Common myeloid progenitor, CD34-positive (primary cell): ENCODE measurements around the gene CLECL1.
"Not testable (repeated sequence)": the region's sequence is repeated elsewhere in the genome, so short reads cannot be mapped to it uniquely, and the experiment has no call there.

Source experiments
- CTCF ChIA-PET: fragments of 350-600 bp; sonication (Branson Sonifier 250); formaldehyde crosslinking; loops from one replicate; lab custom pipeline; 2021; ENCODE audit warnings: antibody characterized with exemption; lab: Charles Lee
- POLR2A ChIA-PET: fragments of 350-600 bp; sonication (Branson Sonifier 250); formaldehyde crosslinking; loops from one replicate; lab custom pipeline; 2021; ENCODE audit warnings: antibody characterized with exemption; lab: Charles Lee
- DNase-seq, 3 donors: peaks; one replicate each; pipeline versions ENCODE4 v3.0.0 to v3.0.0-alpha.2; 2013
- H3K27ac ChIP-seq, 2 experiments: 1 replicate in 1 of 2; 2 replicates in 1 of 2; pipeline ENCODE4 v1.7.0; 2013; ENCODE audit warnings: inconsistent platforms in 2 of 2, low read length in 2 of 2, mild to moderate bottlenecking in 2 of 2, low read depth in 1 of 2, moderate library complexity in 1 of 2; ENCODE audit not compliant: severe bottlenecking in 2 of 2, insufficient read depth in 1 of 2, poor library complexity in 1 of 2
- H3K27me3 ChIP-seq, 5 experiments: replicated peaks in 2 of 5; 1 replicate in 3 of 5; 2 replicates in 2 of 5; pipeline versions ENCODE4 v1.6.1 to v1.7.0; 2013; ENCODE audit warnings: low read length in 4 of 5, mild to moderate bottlenecking in 2 of 5, moderate library complexity in 2 of 5, inconsistent platforms in 1 of 5; ENCODE audit not compliant: insufficient read depth in 5 of 5, control insufficient read depth in 4 of 5
- H3K36me3 ChIP-seq, 4 experiments: 1 replicate in 2 of 4; 2 replicates in 2 of 4; pipeline versions ENCODE4 v1.6.1 to v1.7.0; 2013; ENCODE audit warnings: low read length in 3 of 4, control low read depth in 1 of 4, mild to moderate bottlenecking in 1 of 4; ENCODE audit not compliant: control insufficient read depth in 4 of 4, insufficient read depth in 4 of 4
- H3K4me1 ChIP-seq, 4 experiments: 1 replicate in 3 of 4; 2 replicates in 1 of 4; pipeline versions ENCODE4 v1.6.1 to v1.7.1; 2013; ENCODE audit warnings: low read length in 3 of 4, mild to moderate bottlenecking in 3 of 4, control low read depth in 1 of 4, inconsistent platforms in 1 of 4, moderate library complexity in 1 of 4; ENCODE audit not compliant: control insufficient read depth in 4 of 4, insufficient read depth in 4 of 4; ENCODE audit errors: control extremely low read depth in 1 of 4
- H3K4me3 ChIP-seq, 7 experiments: 1 replicate in 4 of 7; 2 replicates in 3 of 7; pipeline versions ENCODE4 v1.5.1 to v1.7.0; 2013; ENCODE audit warnings: mild to moderate bottlenecking in 7 of 7, low read length in 6 of 7, moderate library complexity in 6 of 7, inconsistent platforms in 2 of 7, low read depth in 2 of 7, control low read depth in 1 of 7; ENCODE audit not compliant: insufficient read depth in 4 of 7, control insufficient read depth in 1 of 7; ENCODE audit errors: extremely low read depth in 1 of 7
- H3K9me3 ChIP-seq, 5 experiments: 1 replicate in 4 of 5; 2 replicates in 1 of 5; pipeline versions ENCODE4 v1.6.1 to v1.7.1; 2013; ENCODE audit warnings: low read length in 4 of 5, mild to moderate bottlenecking in 2 of 5, inconsistent platforms in 1 of 5, low read depth in 1 of 5, moderate library complexity in 1 of 5; ENCODE audit not compliant: control insufficient read depth in 4 of 5, insufficient read depth in 2 of 5; ENCODE audit errors: control extremely low read depth in 1 of 5
- WGBS: methylation state at CpG from one replicate; pipeline ENCODE4 v1.1.5; 2013; ENCODE audit not compliant: insufficient coverage; 5-methylcytosine and 5-hydroxymethylcytosine counted together

CLECL1 gene

DNA sequence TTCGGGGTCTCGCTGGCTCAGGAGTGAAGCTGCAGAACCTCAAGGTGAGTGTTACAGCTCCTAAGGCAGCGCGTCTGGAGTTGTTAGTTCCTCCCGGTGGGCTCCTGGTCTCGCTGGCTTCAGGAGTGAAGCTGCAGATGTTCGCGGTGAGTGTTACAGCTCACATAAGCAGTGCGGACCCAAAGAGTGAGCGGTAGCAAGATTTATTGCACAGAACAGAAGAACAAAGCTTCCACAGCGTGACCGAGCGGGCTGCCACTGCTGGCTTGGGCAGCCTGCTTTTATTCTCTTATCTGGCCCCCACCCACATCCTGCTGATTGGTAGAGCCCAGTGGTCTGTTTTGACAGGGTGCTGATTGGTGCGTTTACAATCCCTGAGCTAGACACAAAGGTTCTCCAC is 6.0 kb upstream of the CLECL1 start:
- POLR2A ChIA-PET, H3K4me3 ChIP-seq, H3K9me3 ChIP-seq, H3K27me3 ChIP-seq, H3K27ac ChIP-seq, H3K36me3 ChIP-seq: not testable (repeated sequence)
- peak in 1 of 3 donors; percentile 61 for DNase-seq
- WGBS: 50% methylated on average over 10 of the region's 14 CpGs
- CTCF ChIA-PET: interaction anchor here (2.3 kb wide), 1 partner anchor 11 kb away, joined by 8 read pairs; no protein-coding TSS in a partner anchor
- peaks cover 25 to 71% (median 50%) of the 10 kb centered on the region in 4 experiments for H3K4me1 ChIP-seq

DNA sequence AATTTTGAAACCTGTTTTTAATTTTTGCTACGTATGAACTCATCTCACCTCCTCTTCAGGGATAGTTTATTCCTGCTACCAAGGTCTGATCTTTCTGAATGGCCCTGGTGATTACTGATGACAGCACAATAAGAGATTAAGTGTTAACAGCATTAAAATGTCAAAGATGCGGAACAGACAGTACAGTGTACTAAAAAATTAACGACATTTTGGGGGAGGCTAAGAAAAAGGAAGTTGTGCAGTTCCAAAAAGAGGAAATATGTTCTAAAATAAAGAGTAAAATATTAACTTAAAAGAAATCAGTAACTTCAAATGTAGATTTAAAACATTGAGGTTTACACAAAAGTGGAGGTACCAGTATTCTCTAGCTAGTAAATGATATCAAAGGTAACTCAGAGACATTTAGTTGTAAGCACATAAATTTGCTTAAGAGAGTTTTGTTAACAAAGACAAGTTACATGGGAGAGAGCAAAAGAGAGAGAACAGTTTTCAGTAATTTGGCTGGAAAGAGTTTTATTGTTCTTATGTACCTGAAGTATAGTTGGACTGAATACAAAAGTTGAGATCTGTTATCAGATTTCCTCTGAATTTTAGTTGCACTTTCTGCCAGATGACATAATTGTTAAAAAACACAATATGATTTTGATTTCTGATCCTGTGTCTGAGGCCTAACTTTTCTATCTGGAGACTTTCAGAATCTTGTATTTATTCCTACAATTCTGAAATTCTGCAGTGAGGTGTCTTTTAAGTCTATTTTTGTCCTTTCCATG is 4.2 kb upstream of the CLECL1 start:
- H3K4me3 ChIP-seq: peak overlapping the region in 3 of 7 experiments; percentile 20 to 45 (median 32)
- POLR2A ChIA-PET: no interaction called here
- peak overlapping the region; percentile 77 to 87 for H3K27ac ChIP-seq
- DNase-seq: peak; percentile 59 to 90 (median 85)
- CTCF ChIA-PET: interaction anchor here (2.3 kb wide), 1 partner anchor 13 kb away, joined by 8 read pairs; no protein-coding TSS in a partner anchor
- no peaks in the 10 kb centered on the region for H3K36me3 ChIP-seq
- no peaks in the 10 kb centered on the region for H3K9me3 ChIP-seq
- H3K4me1 ChIP-seq: peaks cover 24 to 73% (median 53%) of the 10 kb centered on the region in 4 experiments
- 0% methylated on average over 1 of the region's 3 CpGs for WGBS
- no peaks in the 10 kb centered on the region for H3K27me3 ChIP-seq

DNA sequence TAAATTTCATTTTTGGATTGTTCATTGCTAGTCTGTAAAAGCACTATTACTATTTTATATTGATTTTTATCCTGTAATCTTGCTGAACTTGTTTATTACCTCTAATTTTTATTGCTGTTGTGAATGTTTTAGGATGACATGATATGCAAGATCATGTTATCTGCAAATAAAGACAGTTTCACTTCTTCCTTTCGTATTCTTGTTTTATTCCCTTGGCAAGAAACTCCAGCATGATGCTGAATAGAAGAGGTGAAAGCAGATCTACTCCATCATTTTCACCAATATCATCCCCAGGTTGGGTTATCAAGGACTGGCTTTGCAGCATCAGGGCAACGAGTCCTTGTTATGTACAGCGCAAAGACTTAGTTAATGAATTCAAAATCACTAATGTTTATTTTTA is 2.7 kb upstream of the CLECL1 start:
- POLR2A ChIA-PET: no interaction called here
- peaks cover 28 to 73% (median 56%) of the 10 kb centered on the region in 4 experiments for H3K4me1 ChIP-seq
- H3K27me3 ChIP-seq: no peaks in the 10 kb centered on the region
- DNase-seq: no peak
- no peaks in the 10 kb centered on the region for H3K36me3 ChIP-seq
- no peak overlapping the region for H3K27ac ChIP-seq
- H3K9me3 ChIP-seq: no peaks in the 10 kb centered on the region
- CTCF ChIA-PET: interaction anchor here (0.8 kb wide), 1 partner anchor 423 kb away, joined by 3 read pairs; no protein-coding TSS in a partner anchor
- WGBS: 57% methylated on average over 1 of the region's 3 CpGs
- no peak overlapping the region for H3K4me3 ChIP-seq

DNA sequence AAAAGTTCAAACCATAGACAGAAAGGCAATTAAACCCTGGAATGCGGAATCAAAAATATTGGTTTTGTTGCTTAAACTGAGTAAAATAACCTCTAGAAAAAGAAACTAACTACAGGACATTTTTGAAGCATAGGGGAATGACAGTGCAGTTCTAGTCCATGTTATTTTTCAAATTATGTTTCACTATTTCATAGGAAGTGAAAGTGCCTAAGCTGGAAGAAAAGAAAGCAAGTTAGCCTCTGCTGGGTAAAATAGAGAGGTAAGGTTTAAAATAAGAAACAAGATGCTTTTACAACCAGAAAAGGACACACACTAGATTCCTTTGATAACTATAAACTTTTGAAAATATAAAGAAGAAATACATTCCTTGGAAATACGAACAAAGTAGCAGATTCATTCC is 1.1 kb downstream of the CLECL1 start:
- 60% methylated on average over 1 of the region's 2 CpGs for WGBS
- DNase-seq: peak; percentile 40 to 85 (median 80)
- H3K9me3 ChIP-seq: no peaks in the 10 kb centered on the region
- peaks cover 18 to 45% (median 33%) of the 10 kb centered on the region in 4 experiments for H3K4me1 ChIP-seq
- H3K27ac ChIP-seq: peak overlapping the region; percentile 51 to 83
- CTCF ChIA-PET: no interaction called here
- no peaks in the 10 kb centered on the region for H3K36me3 ChIP-seq
- POLR2A ChIA-PET: no interaction called here
- H3K27me3 ChIP-seq: no peaks in the 10 kb centered on the region
- H3K4me3 ChIP-seq: peak overlapping the region in 5 of 7 experiments; percentile 19 to 65 (median 44)

DNA sequence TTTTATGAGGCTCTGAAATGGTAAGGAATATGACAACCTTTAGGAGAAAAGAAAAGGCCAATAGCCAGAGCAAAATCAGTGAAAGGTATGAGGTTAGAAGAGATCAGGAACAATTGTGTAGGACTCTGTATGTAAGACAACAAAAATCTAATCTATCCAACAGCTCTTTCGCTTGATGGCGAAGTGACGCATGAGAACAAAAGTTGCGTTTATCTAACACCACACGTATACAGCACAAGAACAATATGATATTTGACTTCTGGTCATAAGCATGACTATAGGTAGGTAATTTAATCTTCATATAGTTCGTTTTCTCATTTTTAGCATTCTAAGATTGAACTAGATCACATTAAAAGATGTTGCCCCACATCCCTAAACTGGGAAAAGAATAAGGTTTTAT is 1.5 kb downstream of the CLECL1 start:
- no peaks in the 10 kb centered on the region for H3K27me3 ChIP-seq
- peak overlapping the region in 3 of 7 experiments; percentile 19 to 65 (median 55) for H3K4me3 ChIP-seq
- ChIA-PET CTCF (no interaction called here), POLR2A (no interaction called here)
- H3K4me1 ChIP-seq: peaks cover 18 to 41% (median 31%) of the 10 kb centered on the region in 4 experiments
- H3K36me3 ChIP-seq: no peaks in the 10 kb centered on the region
- DNase-seq: no peak
- WGBS: 83% methylated on average over 2 of the region's 6 CpGs
- H3K9me3 ChIP-seq: no peaks in the 10 kb centered on the region
- H3K27ac ChIP-seq: peak overlapping the region; percentile 51 to 83

DNA sequence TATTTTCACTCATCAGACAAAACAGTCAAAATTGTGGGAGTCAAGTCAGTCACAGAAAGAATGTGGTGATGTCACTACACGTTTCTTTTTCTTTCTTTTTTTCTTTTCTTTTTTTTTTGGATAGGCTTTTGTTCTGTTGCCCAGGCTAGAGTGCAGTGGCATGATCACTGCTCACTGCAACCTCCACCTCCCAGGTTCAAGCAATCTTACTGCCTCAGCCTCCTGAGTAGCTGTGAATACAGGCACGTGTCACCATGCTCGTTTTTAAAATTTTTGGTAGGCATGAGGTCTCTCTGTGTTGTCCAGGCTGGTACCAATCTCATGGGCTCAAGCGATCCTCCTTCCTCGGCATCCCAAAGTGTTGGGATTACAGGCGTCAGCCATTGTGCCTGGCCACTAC is 2.3 kb downstream of the CLECL1 start:
- Histone ChIP-seq H3K27me3 (no peaks in the 10 kb centered on the region), H3K4me1 (peaks cover 18 to 35% (median 27%) of the 10 kb centered on the region in 4 experiments)
- CTCF ChIA-PET: interaction anchor here (1.5 kb wide), 1 partner anchor 12 kb away, joined by 3 read pairs; no protein-coding TSS in a partner anchor

DNA sequence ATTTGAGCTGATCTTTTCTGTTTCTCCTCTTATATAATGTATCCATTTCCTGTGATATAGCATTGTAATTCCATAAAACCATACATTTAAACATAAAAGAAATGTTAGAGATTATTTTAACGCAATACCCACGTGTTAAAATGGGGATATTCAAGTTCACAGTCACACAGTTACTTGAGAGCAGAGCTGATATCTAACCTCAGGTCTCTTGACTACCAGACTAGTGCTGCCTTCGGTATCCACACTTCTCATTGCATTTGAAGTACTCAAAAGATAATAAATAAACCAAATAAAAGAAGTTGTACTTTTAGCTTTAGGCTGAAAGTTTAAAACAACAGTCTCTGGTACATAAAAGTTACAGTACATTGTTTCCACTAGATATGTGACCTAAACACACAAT is 2.9 kb downstream of the CLECL1 start:
- H3K4me1 ChIP-seq: peaks cover 18 to 31% (median 24%) of the 10 kb centered on the region in 4 experiments
- H3K27me3 ChIP-seq: no peaks in the 10 kb centered on the region
- H3K9me3 ChIP-seq: no peaks in the 10 kb centered on the region
- no peaks in the 10 kb centered on the region for H3K36me3 ChIP-seq
- WGBS: 95% methylated on average over 2 of the region's 3 CpGs
- no peak overlapping the region for H3K27ac ChIP-seq
- CTCF ChIA-PET: interaction anchor here (1.2 to 1.5 kb wide), 2 partner anchors 12 to 15 kb away, joined by 3 to 5 read pairs; no protein-coding TSS in a partner anchor
- DNase-seq: no peak
- POLR2A ChIA-PET: no interaction called here
- H3K4me3 ChIP-seq: no peak overlapping the region

More for the DNA sequence above, 2.3 kb downstream of the CLECL1 start:
- 93% methylated on average over 4 of the region's 6 CpGs for WGBS
- POLR2A ChIA-PET: no interaction called here
- DNase-seq: no peak
- no peaks in the 10 kb centered on the region for H3K9me3 ChIP-seq
- no peaks in the 10 kb centered on the region for H3K36me3 ChIP-seq
- no peak overlapping the region for H3K27ac ChIP-seq
- H3K4me3 ChIP-seq: peak overlapping the region in 1 of 7 experiments; percentile 55
